ENCODE data around the gene HOXD8.

HOXD8 gene

GRCh38 chr2:176170602-176171305, 41.2 kb downstream of the HOXD8 start:
- peaks cover 94% of the 10 kb centered on the region for H3K27me3 ChIP-seq (ENCODE audit: control insufficient read depth, insufficient read depth, low read length)
- H3K9ac ChIP-seq (ENCODE audit: low read length), result no peak overlapping the region
- no peaks in the 10 kb centered on the region for H3K36me3 ChIP-seq (ENCODE audit: control insufficient read depth, insufficient read depth, low read length)
- no peaks in the 10 kb centered on the region for H3K9me3 ChIP-seq (ENCODE audit: control insufficient read depth, low read length)
- no peaks in the 10 kb centered on the region for H3K4me1 ChIP-seq (ENCODE audit: control insufficient read depth, insufficient read depth, low read length)
- H3K4me3 ChIP-seq (ENCODE audit: low read length), result no peak overlapping the region

- H3K4me1 ChIP-seq (ENCODE audit: control insufficient read depth, insufficient read depth, low read length), result no peaks in the 10 kb centered on the region
- peaks cover 95% of the 10 kb centered on the region for H3K27me3 ChIP-seq (ENCODE audit: control insufficient read depth, insufficient read depth, low read length)
- no peak overlapping the region for H3K4me3 ChIP-seq (ENCODE audit: low read length)
- H3K9ac ChIP-seq (ENCODE audit: low read length), result no peak overlapping the region
- H3K36me3 ChIP-seq (ENCODE audit: control insufficient read depth, insufficient read depth, low read length), result no peaks in the 10 kb centered on the region
- H3K9me3 ChIP-seq (ENCODE audit: control insufficient read depth, low read length), result no peaks in the 10 kb centered on the region
Measured at GRCh38 chr2:176171351-176172006, 42.0 kb downstream of the HOXD8 start.

GRCh38 chr2:176172007-176172894, 42.7 kb downstream of the HOXD8 start:
- no peaks in the 10 kb centered on the region for H3K4me1 ChIP-seq (ENCODE audit: control insufficient read depth, insufficient read depth, low read length)
- no peak overlapping the region for H3K4me3 ChIP-seq (ENCODE audit: low read length)
- peaks cover 96% of the 10 kb centered on the region for H3K27me3 ChIP-seq (ENCODE audit: control insufficient read depth, insufficient read depth, low read length)
- no peak overlapping the region for H3K9ac ChIP-seq (ENCODE audit: low read length)
- H3K36me3 ChIP-seq (ENCODE audit: control insufficient read depth, insufficient read depth, low read length), result no peaks in the 10 kb centered on the region
- no peaks in the 10 kb centered on the region for H3K9me3 ChIP-seq (ENCODE audit: control insufficient read depth, low read length)

- H3K27me3 ChIP-seq (ENCODE audit: control insufficient read depth, insufficient read depth, low read length), result peaks cover 98% of the 10 kb centered on the region
- no peak overlapping the region for H3K4me3 ChIP-seq (ENCODE audit: low read length)
- no peaks in the 10 kb centered on the region for H3K36me3 ChIP-seq (ENCODE audit: control insufficient read depth, insufficient read depth, low read length)
- H3K9ac ChIP-seq (ENCODE audit: low read length), result no peak overlapping the region
- no peaks in the 10 kb centered on the region for H3K4me1 ChIP-seq (ENCODE audit: control insufficient read depth, insufficient read depth, low read length)
- H3K9me3 ChIP-seq (ENCODE audit: control insufficient read depth, low read length), result no peaks in the 10 kb centered on the region
Measured at GRCh38 chr2:176172895-176173566, 43.5 kb downstream of the HOXD8 start.

GRCh38 chr2:176173567-176174381, 44.3 kb downstream of the HOXD8 start:
- Histone ChIP-seq H3K4me1 (ENCODE audit: control insufficient read depth, insufficient read depth, low read length) (no peaks in the 10 kb centered on the region), H3K9me3 (ENCODE audit: control insufficient read depth, low read length) (no peaks in the 10 kb centered on the region), H3K27me3 (ENCODE audit: control insufficient read depth, insufficient read depth, low read length) (peaks cover 99% of the 10 kb centered on the region), H3K36me3 (ENCODE audit: control insufficient read depth, insufficient read depth, low read length) (no peaks in the 10 kb centered on the region), H3K4me3 (ENCODE audit: low read length) (no peak overlapping the region), H3K9ac (ENCODE audit: low read length) (no peak overlapping the region)

GRCh38 chr2:176174382-176174823, 44.9 kb downstream of the HOXD8 start:
- Histone ChIP-seq H3K9me3 (ENCODE audit: control insufficient read depth, low read length) (no peaks in the 10 kb centered on the region), H3K36me3 (ENCODE audit: control insufficient read depth, insufficient read depth, low read length) (no peaks in the 10 kb centered on the region), H3K9ac (ENCODE audit: low read length) (no peak overlapping the region), H3K4me3 (ENCODE audit: low read length) (no peak overlapping the region), H3K27me3 (ENCODE audit: control insufficient read depth, insufficient read depth, low read length) (peaks cover 100% of the 10 kb centered on the region), H3K4me1 (ENCODE audit: control insufficient read depth, insufficient read depth, low read length) (no peaks in the 10 kb centered on the region)

GRCh38 chr2:176174824-176175708, 45.6 kb downstream of the HOXD8 start:
- H3K4me3 ChIP-seq (ENCODE audit: low read length), result no peak overlapping the region
- no peaks in the 10 kb centered on the region for H3K9me3 ChIP-seq (ENCODE audit: control insufficient read depth, low read length)
- no peaks in the 10 kb centered on the region for H3K36me3 ChIP-seq (ENCODE audit: control insufficient read depth, insufficient read depth, low read length)
- no peak overlapping the region for H3K9ac ChIP-seq (ENCODE audit: low read length)
- peaks cover 100% of the 10 kb centered on the region for H3K27me3 ChIP-seq (ENCODE audit: control insufficient read depth, insufficient read depth, low read length)
- H3K4me1 ChIP-seq (ENCODE audit: control insufficient read depth, insufficient read depth, low read length), result no peaks in the 10 kb centered on the region

- Histone ChIP-seq H3K27me3 (ENCODE audit: control insufficient read depth, insufficient read depth, low read length) (peaks cover 99% of the 10 kb centered on the region), H3K4me3 (ENCODE audit: low read length) (no peak overlapping the region), H3K4me1 (ENCODE audit: control insufficient read depth, insufficient read depth, low read length) (no peaks in the 10 kb centered on the region), H3K9ac (ENCODE audit: low read length) (no peak overlapping the region), H3K9me3 (ENCODE audit: control insufficient read depth, low read length) (no peaks in the 10 kb centered on the region), H3K36me3 (ENCODE audit: control insufficient read depth, insufficient read depth, low read length) (no peaks in the 10 kb centered on the region)
Measured at GRCh38 chr2:176175709-176176607, 46.5 kb downstream of the HOXD8 start.

GRCh38 chr2:176177580-176178037, 48.1 kb downstream of the HOXD8 start:
- H3K27me3 ChIP-seq (ENCODE audit: control insufficient read depth, insufficient read depth, low read length), result peaks cover 89% of the 10 kb centered on the region
- H3K36me3 ChIP-seq (ENCODE audit: control insufficient read depth, insufficient read depth, low read length), result no peaks in the 10 kb centered on the region
- no peaks in the 10 kb centered on the region for H3K4me1 ChIP-seq (ENCODE audit: control insufficient read depth, insufficient read depth, low read length)
- no peak overlapping the region for H3K4me3 ChIP-seq (ENCODE audit: low read length)
- H3K9ac ChIP-seq (ENCODE audit: low read length), result no peak overlapping the region
- H3K9me3 ChIP-seq (ENCODE audit: control insufficient read depth, low read length), result no peaks in the 10 kb centered on the region

All from mucosa of stomach (tissue), 1 donor.